HG03139 (cell line): ENCODE results near the gene SYNE4.
"Not testable (repeated sequence)": the region's sequence is repeated elsewhere in the genome, so short reads cannot be mapped to it uniquely, and the experiment has no call there.

Experiments used
- ATAC-seq: cut with Tn5 transposase; IDR thresholded peaks from one replicate; pipeline ENCODE4 v1.9.1; 2021; ENCODE audit not compliant: unreplicated experiment

The SYNE4 gene, protein sequence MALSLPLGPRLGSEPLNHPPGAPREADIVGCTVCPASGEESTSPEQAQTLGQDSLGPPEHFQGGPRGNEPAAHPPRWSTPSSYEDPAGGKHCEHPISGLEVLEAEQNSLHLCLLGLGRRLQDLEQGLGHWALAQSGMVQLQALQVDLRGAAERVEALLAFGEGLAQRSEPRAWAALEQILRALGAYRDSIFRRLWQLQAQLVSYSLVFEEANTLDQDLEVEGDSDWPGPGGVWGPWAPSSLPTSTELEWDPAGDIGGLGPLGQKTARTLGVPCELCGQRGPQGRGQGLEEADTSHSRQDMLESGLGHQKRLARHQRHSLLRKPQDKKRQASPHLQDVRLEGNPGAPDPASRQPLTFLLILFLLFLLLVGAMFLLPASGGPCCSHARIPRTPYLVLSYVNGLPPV

DNA sequence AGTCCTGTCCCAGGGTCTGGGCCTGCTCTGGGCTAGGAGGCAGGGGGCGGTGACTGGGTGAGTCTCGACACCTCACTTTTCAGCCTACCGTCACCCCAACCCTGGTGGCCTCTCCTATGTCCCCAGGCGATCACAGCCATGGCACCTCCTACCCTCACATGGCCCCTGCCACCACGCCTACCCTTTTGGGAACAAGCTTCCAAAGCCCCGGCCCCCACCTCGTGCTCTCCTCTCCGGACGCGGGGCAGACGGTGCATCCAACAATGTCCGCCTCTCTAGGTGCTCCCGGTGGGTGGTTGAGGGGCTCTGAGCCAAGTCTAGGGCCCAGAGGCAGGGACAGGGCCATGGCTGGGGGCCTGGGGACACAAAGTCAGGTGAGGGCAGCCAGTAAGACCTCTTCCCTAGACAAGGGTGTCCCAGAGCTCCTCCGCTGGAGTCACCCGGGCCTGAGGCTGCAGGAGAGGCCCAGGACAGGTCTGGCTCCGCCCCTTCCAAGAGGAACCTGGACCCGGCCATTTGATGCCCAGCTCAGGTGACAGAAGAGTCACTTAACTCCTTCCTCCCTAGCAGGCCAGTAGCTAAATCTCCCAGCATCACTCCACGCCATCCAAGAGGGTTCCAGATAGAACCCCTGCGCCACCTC lies at the start of gene SYNE4:
Gene SYNE4, minus strand, starts transcription at position 478 of the 643 bp plus-strand sequence. Its CDS starts 132 bp downstream, at position 346.
- ATAC-seq: no peak

DNA sequence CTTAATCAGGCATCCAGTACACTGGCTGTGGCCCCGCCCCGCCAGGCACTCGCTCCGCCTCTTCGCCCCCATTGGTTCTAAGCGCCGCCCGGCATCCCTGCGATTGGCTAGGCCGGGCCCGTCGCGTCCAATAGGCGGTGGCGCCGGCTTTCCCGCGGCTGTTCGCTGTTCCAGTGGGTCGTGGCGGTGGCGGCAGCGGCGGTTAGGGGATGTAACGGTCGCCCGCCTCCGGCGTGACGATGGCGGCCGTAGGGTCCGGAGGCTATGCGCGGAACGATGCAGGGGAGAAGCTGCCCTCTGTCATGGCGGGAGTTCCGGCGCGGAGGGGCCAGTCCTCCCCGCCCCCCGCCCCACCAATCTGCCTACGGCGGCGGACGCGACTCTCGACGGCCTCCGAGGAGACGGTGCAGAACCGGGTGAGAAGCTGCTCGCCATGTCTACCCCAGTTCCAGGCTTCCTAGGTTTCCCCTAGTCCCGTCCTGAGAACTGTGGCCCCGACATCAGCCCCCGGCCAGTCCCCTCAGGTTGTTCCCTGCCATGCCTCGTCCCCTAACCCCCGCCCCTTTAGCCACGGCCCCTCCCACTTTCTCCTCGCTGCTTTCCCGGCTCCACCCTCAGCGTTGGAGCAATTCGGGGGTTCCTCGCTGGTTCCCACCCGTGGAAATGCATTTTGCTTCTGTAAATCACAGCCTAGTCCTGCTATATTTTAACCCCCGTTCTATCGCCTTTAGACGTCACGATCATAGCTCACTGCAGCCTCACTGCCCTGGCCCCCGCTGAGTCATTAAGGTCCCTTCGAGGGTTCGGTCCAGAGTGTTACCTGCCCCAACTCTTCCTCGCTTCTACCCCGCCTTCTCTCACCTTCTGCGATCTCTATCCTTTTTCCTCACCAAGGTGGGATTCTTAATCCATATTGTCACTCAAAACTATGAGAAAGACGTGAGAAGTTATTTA lies 46.4 kb upstream of the SYNE4 start, which contains the start of gene WDR62:
Gene WDR62, plus strand, starts transcription at position 165 of the 954 bp plus-strand sequence. Its CDS starts 75 bp downstream, at position 240.
- ATAC-seq: peak; percentile 64

- ATAC-seq: peak; percentile 76
These were observed 45.6 kb upstream of the SYNE4 start, which contains the start of gene THAP8 for GRCh38 chr19:36054119-36054732. Gene THAP8, minus strand, starts transcription at chr19:36054285. Its CDS starts 68 bp downstream, at chr19:36054217.

DNA sequence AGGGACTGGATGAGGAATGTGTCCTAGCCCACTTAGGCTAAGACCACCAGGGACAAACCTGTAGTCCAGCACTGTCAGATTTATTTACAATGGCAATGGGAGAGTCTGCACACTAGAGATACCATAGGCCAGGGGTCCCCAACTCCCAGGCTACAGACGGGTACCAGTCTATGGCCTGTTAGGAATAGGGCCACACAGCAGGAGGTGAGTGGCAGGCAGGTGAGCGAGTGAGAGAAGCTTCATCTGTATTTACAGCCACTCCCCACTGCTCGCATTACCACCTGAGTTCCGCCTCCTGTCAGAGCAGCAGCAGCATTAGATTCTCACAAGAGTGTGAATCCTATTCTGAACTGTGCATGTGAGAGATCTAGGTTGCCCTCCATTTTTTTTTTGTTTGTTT lies 43.0 kb upstream of the SYNE4 start:
- no peak for ATAC-seq

- no peak for ATAC-seq
These were observed 42.6 kb upstream of the SYNE4 start for GRCh38 chr19:36051236-36051635.

GRCh38 chr19:36049080-36049698 lies 40.6 kb upstream of the SYNE4 start:
- ATAC-seq: no peak

DNA sequence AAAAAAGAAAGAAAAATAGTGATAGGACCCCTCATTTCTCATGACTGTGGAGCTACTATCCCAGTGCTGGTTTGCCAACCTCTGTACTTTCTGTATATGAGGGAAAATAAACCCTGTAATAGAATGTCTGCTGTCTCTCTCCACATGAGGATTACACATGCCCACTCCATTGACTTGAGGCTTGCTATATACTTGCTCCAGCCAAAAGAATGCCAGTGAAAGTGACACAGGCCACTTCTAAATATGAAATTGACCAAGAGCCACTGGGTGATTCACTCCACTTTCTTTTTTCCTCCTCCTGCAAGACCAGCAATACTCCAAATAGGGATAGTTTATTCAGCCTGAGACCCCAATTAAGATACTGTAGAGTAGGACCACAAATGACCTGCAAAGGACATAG lies 39.2 kb upstream of the SYNE4 start:
- no peak for ATAC-seq

- no peak for ATAC-seq
These were observed 37.9 kb upstream of the SYNE4 start for GRCh38 chr19:36046443-36047050.

DNA sequence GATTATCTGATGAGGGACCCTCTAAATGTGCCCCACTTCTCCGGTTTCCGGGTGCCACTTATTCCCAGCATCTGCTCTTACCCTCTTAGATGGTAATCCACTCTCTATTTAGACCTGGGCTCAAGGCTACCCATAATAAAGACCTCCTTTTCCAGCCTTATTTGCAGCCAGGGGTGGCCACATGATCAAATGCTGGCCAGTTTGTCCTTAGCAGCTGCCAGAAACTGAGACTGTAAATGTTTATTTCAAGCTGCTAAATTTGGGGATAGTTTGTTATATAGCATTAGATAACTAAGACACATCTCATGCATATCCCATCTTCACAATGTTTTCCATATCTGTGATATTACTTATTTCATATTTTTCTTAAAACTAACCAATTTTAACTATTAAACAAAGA lies 35.3 kb upstream of the SYNE4 start:
- no peak for ATAC-seq

DNA sequence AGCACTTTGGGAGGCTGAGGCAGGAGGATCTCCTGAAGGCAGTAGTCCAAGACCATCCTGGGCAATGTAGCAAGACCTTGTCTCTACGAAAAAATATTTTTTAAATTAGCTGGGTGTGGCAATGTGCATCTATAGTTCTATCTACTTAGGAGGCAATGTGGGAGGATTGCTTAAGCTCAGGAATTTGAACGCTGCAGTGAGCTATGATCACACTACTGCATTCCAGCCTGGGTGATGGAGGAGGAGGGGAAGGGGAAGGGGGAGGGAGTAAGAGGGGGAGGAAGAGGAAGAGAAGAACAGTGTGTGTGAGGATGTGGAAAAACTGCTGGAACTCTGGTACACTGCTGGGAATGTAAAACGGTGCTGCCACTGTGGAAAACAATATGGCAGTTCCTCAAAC lies 33.2 kb upstream of the SYNE4 start:
- no peak for ATAC-seq

DNA sequence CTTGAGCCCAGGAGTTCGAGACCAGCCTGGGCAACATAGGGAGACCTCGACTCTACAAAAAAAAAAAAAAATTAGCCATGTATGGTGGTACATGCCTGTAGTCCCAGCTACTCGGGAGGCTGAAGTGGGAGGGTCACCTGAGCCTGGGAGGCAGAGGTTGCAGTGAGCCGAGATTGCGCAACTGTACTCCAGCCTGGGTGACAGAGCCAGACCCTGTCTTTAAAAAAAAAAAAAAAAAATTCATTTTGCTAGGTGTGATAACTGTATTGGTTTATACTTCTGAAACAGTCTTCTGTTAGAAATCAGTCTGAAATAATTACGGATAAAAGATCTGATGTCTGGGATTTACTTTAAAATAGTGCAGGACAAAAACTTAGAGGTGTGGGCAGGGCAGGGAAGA lies 32.5 kb upstream of the SYNE4 start:
- not testable (repeated sequence) for ATAC-seq

DNA sequence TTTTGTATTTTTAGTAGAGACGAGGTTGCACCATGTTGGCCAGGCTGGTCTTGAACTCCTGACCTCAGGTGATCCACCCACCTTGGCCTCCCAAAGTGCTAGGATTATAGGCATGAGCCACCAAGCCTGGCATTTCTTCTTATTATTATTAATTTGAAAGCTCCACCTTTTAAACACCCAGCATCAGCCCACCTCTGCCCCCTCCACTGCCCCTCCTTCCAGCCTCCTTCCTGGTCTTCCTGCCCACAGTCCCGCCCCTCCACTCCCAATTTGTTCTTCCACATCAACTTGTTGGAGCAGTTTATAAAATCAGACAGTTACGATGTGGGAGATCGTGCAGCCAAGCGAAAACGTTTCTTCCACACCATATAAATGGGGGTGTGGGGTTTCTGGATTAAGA lies 31.9 kb upstream of the SYNE4 start:
- no peak for ATAC-seq

DNA sequence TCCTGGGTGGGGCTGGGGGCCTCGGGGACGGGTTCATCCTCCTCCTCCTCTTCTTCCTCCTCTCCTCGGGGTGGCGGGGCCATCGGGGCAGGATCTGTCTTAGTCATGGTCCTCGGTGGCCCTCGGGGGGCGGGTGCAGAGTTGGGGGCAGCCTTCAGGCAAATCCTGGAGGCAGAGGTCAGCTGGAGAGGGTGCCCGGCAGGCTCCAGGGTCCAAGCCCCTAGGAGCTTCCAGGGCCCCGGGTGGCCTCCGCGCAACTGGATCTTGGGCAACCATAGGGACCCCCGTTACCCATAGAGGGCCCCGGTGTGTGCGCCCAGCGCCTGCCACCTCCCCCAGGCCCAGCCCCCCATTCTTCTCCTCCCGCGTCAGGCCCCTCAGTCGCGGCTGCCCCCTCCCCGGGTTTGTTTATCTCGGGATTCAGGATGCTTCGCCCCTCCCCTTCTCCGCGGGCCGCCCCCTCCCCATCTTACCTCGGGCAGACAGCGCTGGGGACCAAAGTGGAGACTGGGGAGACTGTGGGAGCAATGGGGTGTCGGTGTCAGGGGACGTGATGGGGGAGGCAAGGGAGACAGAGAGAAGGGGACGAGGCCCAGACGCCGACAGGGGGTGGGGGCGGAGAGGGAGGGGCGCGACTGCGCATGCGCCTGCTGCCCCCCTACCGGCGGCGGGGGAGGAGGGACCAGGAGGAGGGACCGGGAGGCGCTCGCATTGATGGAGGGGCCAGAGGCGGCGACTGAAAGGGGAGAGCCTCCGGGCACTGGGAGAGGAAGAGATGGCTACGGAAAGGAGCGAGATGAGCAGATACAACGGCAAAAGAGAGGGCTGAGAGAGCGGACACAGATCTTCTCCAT lies 23.9 kb upstream of the SYNE4 start, which contains the start of gene CLIP3:
Gene CLIP3, minus strand, starts transcription at position 623 of the 854 bp plus-strand sequence. Its CDS starts 516 bp downstream, at position 107.
- no peak for ATAC-seq

DNA sequence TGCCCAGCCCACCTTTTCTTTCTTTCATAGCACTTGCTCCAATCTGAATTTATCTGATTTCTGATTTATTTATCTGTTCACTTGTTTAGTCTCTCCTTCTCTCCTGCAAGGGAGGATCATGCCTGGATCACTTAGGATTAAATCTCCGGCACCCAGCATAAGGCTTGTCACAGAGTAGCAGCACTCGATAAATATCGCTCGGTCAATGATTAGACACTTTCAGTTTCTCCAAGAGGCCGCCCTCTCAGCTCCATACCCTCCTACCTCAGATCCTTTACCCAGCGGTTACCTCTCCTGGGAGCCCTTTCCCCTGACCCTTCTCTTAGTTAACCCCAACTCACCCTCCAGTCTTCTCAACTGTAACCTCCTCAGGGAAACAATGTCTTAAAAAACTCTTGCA lies 22.7 kb upstream of the SYNE4 start:
- no peak for ATAC-seq

- no peak for ATAC-seq
These were observed 21.9 kb upstream of the SYNE4 start for GRCh38 chr19:36030264-36031148.

DNA sequence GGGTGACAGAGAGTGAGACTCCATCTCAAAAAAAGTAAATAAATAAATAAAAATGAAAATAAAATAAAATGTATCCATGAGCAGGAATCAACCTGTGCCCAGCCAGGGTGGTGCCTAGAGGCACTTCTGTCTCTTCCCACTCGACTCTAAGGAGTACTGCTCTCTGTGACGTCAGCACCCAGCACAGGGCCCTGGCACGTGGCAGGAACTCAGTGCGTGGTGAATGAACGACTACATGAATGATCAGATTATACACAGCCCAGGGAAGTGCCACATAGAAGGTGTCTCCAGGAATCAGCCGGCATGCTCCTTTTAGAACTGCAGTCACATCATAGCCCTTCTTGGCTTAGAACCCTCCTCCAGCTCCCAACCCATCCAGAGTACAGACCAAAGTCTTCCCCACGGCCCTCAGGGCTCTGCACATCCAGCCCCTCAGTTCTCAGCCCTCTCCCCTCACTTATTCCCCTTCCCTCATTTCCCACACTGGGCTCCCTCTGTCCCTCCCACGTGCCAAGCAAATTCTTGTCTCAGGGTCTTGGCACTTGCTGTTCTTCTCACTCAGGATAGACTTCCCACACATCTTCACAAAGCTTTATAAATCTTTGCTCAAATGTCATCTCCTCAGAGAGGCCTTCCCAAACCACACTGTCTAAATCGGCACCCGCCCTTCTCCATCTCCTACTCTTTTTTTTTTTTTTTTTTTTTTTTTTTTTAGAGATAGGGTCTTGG lies 19.9 kb upstream of the SYNE4 start:
- ATAC-seq: no peak

DNA sequence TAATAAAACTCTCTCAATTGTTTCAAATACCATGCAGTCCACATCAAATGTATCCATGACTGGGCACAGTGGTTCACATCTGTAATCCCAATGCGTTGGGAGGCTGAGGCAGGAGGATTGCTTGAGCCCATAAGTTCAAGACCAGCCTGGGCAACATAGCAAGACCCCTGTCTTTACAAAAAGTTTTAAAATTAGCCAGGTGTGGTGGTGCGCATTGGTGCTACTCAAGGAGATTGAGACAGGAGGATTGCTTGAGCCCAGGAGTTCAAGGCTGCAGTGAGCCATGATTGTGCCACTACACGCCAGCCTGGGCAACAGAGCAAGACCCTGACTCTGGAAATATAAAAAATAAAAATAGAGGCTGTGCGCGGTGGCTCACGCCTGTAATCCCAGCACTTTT lies 19.1 kb upstream of the SYNE4 start:
- no peak for ATAC-seq
